Measurements from ENCODE around the gene YY1. TPM values are rescaled to one million over a fixed set of nuclear protein-coding genes. Genes with fewer than 3 reads are reported as not detected.

The YY1 gene
- total RNA-seq, 4 donors from 2014 or later = 40.2 to 61.7 (median 53.2) TPM

DNA sequence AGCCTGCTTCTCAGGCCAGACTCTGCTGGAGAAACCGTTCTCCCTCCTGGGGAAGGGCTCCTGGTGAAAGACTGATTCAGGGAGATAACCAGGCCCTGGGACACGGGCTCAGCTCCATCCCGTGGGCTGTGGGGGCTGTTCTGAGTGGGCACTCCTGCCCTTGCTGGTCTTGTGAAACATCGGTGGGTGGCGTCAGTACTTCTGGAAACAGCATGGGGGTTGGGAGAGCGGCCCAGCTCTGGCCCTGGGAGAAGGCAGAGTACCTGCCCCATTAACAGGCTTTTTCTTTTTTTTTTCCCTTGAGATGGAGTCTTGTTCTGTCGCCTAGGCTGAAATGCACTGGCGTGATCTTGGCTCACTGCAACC, 85.0 kb downstream of the YY1 start:
- no peak for DNase-seq
- Histone ChIP-seq H3K27ac (no peak overlapping the region), H3K4me3 (no peak overlapping the region), H3K36me3 (no peaks in the 10 kb centered on the region), H3K27me3 (no peaks in the 10 kb centered on the region), H3K9me3 (no peaks in the 10 kb centered on the region), H3K4me1 (no peaks in the 10 kb centered on the region)
- TF ChIP-seq, protein P1, sequence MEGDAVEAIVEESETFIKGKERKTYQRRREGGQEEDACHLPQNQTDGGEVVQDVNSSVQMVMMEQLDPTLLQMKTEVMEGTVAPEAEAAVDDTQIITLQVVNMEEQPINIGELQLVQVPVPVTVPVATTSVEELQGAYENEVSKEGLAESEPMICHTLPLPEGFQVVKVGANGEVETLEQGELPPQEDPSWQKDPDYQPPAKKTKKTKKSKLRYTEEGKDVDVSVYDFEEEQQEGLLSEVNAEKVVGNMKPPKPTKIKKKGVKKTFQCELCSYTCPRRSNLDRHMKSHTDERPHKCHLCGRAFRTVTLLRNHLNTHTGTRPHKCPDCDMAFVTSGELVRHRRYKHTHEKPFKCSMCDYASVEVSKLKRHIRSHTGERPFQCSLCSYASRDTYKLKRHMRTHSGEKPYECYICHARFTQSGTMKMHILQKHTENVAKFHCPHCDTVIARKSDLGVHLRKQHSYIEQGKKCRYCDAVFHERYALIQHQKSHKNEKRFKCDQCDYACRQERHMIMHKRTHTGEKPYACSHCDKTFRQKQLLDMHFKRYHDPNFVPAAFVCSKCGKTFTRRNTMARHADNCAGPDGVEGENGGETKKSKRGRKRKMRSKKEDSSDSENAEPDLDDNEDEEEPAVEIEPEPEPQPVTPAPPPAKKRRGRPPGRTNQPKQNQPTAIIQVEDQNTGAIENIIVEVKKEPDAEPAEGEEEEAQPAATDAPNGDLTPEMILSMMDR (IDR thresholded peaks at IDR 0.05) = no peak
- no peak for TF ChIP-seq POLR2A (IDR thresholded peaks at IDR 0.05)
- intact Hi-C loops (cut with DNase I; ENCODE audit: low total_unique reads) = no loop called here

- Histone ChIP-seq H3K36me3 (no peaks in the 10 kb centered on the region), H3K4me3 (no peak overlapping the region), H3K27me3 (no peaks in the 10 kb centered on the region), H3K27ac (no peak overlapping the region), H3K4me1 (no peaks in the 10 kb centered on the region), H3K9me3 (no peaks in the 10 kb centered on the region)
- intact Hi-C loops (cut with DNase I; ENCODE audit: low total_unique reads) = no loop called here
- no peak for DNase-seq
- TF ChIP-seq POLR2A (IDR thresholded peaks at IDR 0.05) = no peak
- TF ChIP-seq, protein P1 (IDR thresholded peaks at IDR 0.05) = no peak
Measured at GRCh38 chr14:100325231-100325632, 86.3 kb downstream of the YY1 start.

- DNase-seq = no peak
- no peak for TF ChIP-seq POLR2A (IDR thresholded peaks at IDR 0.05)
- TF ChIP-seq, protein P1 (IDR thresholded peaks at IDR 0.05) = no peak
- Histone ChIP-seq H3K4me3 (no peak overlapping the region), H3K4me1 (no peaks in the 10 kb centered on the region), H3K36me3 (no peaks in the 10 kb centered on the region), H3K27ac (no peak overlapping the region), H3K27me3 (no peaks in the 10 kb centered on the region), H3K9me3 (no peaks in the 10 kb centered on the region)
- intact Hi-C loops (cut with DNase I; ENCODE audit: low total_unique reads) = no loop called here
Measured at GRCh38 chr14:100325958-100326357, 87.0 kb downstream of the YY1 start.

GRCh38 chr14:100327128-100327527, 88.2 kb downstream of the YY1 start:
- intact Hi-C loops (cut with DNase I; ENCODE audit: low total_unique reads) = no loop called here
- TF ChIP-seq POLR2A (IDR thresholded peaks at IDR 0.05) = no peak
- Histone ChIP-seq H3K9me3 (no peaks in the 10 kb centered on the region), H3K4me1 (no peaks in the 10 kb centered on the region), H3K27me3 (no peaks in the 10 kb centered on the region), H3K4me3 (no peak overlapping the region), H3K27ac (no peak overlapping the region), H3K36me3 (no peaks in the 10 kb centered on the region)
- no peak for DNase-seq

DNA sequence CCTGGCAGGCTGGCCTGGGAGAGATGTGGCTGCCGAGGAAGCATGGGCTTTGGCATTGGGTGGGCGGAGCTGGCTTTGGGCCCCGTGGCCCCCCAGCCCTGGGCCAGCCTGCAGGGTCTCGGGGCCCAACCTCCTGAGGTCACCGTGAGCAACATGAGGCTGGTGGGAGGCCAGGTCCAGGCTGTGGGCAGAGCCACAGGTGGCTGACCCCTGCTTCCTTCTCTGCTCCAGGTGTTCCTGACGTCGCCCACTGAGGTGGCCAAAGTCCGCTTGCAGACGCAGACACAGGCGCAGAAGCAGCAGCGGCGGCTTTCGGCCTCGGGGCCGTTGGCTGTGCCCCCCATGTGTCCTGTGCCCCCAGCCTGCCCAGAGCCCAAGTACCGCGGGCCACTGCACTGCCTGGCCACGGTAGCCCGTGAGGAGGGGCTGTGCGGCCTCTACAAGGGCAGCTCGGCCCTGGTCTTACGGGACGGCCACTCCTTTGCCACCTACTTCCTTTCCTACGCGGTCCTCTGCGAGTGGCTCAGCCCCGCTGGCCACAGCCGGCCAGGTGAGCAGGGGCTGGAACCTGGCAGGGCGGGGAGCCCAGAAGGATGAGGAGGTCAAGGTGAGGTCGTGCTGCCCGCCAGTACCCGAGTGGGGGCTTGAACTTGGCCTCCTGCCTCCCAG, 89.7 kb downstream of the YY1 start:
- intact Hi-C loops (cut with DNase I; ENCODE audit: low total_unique reads) = no loop called here
- Histone ChIP-seq H3K4me3 (no peak overlapping the region), H3K27ac (no peak overlapping the region)

More for the DNA sequence above, 89.7 kb downstream of the YY1 start:
- no peaks in the 10 kb centered on the region for H3K36me3 ChIP-seq
- TF ChIP-seq, protein P1 (IDR thresholded peaks at IDR 0.05) = no peak
- TF ChIP-seq POLR2A (IDR thresholded peaks at IDR 0.05) = no peak
- H3K27me3 ChIP-seq = no peaks in the 10 kb centered on the region
- DNase-seq = no peak
- H3K9me3 ChIP-seq = no peaks in the 10 kb centered on the region
- no peaks in the 10 kb centered on the region for H3K4me1 ChIP-seq

Measured in uterus (tissue), 4 donors.